ENCODE measurements around the gene EMP1.

DNA sequence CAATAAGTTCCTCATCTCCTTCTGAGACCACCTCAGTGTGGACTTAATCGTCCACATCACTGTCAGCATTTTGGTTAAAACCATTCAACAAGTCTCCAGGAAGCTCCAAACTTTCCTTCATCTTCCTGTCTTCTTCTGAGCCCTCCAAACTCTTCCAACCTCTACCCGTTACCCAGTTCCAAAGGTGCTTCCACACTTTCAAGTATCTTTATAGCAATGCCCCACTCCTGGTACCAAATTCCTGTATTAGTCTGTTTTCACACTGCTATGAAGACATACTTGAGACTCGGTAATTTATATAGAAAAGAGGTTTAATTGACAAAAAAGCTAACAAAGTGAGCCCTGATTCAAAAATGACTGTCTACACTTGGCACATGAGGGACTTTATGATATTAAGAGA is 22.8 kb downstream of the EMP1 start:
- no peak for TF ChIP-seq EZH2 (IDR thresholded peaks at IDR 0.05; ENCODE audit: borderline replicate concordance)
- TF ChIP-seq EZH2phosphoT487 (IDR thresholded peaks at IDR 0.05; ENCODE audit: low read depth, severe bottlenecking, unreplicated experiment), result no peak
- TF ChIP-seq, protein P1, sequence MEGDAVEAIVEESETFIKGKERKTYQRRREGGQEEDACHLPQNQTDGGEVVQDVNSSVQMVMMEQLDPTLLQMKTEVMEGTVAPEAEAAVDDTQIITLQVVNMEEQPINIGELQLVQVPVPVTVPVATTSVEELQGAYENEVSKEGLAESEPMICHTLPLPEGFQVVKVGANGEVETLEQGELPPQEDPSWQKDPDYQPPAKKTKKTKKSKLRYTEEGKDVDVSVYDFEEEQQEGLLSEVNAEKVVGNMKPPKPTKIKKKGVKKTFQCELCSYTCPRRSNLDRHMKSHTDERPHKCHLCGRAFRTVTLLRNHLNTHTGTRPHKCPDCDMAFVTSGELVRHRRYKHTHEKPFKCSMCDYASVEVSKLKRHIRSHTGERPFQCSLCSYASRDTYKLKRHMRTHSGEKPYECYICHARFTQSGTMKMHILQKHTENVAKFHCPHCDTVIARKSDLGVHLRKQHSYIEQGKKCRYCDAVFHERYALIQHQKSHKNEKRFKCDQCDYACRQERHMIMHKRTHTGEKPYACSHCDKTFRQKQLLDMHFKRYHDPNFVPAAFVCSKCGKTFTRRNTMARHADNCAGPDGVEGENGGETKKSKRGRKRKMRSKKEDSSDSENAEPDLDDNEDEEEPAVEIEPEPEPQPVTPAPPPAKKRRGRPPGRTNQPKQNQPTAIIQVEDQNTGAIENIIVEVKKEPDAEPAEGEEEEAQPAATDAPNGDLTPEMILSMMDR (IDR thresholded peaks at IDR 0.05; ENCODE audit: poor library complexity), result no peak
